ENCODE results near the gene COQ8A. TPM values are rescaled to one million over a fixed set of nuclear protein-coding genes. Genes with fewer than 3 reads are reported as not detected.

The COQ8A gene
- polyA plus RNA-seq (2011; rRNA removed) (5.0 and 5.3 TPM in 2 replicates), polyA minus RNA-seq (2011; rRNA and poly(A)+ RNA removed) (5.0 and 5.1 TPM in 2 replicates)

DNA sequence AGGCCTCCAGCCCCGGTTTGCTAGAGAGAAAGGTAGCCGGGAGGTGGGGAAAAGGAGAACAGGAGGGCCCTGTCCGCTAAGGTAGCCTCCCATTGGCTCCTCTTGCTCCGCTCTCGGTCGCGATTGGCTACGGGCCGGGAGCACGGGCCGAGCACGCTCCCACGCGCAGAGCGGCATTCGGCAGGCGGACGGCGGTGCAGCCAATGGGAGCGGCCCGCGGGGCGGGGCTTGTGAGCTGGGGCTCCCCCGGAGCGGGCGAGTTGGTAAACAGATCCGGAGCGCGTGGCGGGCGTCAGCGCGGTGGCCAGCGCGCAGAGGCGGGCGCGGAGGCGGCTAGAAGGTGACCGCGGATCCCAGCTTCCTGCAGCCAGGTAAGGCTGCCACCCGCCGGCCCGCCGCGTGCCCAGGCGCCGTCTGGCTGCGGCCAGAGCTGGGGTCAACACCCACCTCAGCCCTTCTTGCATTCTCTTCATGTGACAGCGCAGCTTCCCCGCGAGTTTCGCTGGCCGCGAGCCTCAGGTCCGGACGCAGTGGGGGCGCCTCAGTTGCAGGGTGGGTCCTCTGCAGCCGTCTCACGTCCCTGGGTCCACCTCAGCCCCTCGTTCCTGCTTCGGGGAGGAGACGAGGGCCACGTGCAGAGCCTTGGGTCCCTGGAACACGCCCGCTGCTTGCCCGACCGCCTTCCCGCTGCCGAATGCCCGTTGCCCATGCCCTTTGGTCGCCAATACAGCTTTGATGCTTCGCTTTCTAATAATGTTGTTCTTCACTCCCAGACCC is at the start of gene COQ8A:
COQ8A (plus strand) TSS at position 266 of the 777 bp plus-strand sequence. CDS start 21,092 bp downstream, outside the sequence.
- Histone ChIP-seq H3K9me3 (ENCODE audit: control insufficient read depth, insufficient read depth, low read length) (no peaks in the 10 kb centered on the region; the same call in 1 of the 2 replicates), H3K27me3 (ENCODE audit: control insufficient read depth, insufficient read depth, low read length) (peaks cover 4% of the 10 kb centered on the region), H3K4me3 (ENCODE audit: low read depth, low read length) (peak within 1 kb of the TSS; percentile 74), H3K27ac (ENCODE audit: low read depth, low read length) (peak within 1 kb of the TSS; percentile 99)
- CTCF ChIA-PET, result interaction anchor here (0.6 to 1.1 kb wide), 3 partner anchors 314 to 1064 kb away, joined by 3 to 7 read pairs (median 5); no protein-coding TSS in a partner anchor
- TF ChIP-seq, protein P1, sequence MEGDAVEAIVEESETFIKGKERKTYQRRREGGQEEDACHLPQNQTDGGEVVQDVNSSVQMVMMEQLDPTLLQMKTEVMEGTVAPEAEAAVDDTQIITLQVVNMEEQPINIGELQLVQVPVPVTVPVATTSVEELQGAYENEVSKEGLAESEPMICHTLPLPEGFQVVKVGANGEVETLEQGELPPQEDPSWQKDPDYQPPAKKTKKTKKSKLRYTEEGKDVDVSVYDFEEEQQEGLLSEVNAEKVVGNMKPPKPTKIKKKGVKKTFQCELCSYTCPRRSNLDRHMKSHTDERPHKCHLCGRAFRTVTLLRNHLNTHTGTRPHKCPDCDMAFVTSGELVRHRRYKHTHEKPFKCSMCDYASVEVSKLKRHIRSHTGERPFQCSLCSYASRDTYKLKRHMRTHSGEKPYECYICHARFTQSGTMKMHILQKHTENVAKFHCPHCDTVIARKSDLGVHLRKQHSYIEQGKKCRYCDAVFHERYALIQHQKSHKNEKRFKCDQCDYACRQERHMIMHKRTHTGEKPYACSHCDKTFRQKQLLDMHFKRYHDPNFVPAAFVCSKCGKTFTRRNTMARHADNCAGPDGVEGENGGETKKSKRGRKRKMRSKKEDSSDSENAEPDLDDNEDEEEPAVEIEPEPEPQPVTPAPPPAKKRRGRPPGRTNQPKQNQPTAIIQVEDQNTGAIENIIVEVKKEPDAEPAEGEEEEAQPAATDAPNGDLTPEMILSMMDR (IDR thresholded peaks at IDR 0.05; ENCODE audit: low read depth, low read length), result no peak
- peak; percentile 99 for DNase-seq (ENCODE audit: low read depth, low spot score)
- POLR2A ChIA-PET, result interaction anchor here (1.0 to 2.2 kb wide), 3 partner anchors 10 to 57 kb away, joined by 4 to 10 read pairs (median 6); no protein-coding TSS in a partner anchor

DNA sequence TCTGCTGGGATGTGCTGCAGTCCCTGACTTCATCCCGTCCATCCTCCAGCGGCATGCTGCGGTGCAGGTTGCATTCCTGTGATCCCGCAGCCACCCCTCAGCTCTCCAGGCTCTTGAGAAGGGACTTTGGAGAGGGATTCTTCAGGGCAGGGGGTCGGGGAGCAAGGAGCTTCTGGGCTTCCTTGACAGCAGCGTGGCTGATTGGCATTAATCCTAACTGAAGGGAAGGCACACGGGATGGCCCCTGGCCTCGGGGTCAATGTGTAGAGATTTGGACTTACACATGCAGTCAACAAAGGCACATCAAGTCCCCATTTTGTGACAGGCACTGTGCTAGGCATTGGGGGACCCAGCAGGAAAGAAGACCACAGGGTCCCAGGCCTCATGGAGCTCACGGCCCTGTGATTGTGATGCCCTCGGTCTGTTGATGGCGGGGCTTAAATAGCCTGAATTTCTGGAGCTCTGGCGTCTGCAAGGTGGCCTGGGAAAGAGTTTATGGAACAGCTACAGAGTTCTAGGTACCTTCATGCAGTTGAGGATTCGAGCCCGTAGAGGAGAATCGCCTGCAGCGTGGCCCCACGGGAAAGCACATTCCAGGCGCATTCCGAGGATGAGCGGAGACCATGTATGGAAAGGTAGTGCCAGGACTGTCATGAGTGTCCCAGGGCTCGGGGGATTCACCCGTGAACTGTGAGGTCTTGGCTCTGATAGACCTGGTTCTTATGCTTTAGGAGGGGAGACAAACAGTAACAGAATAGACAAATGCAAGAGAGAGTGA is 49.6 kb upstream of the COQ8A start:
- ChIA-PET POLR2A (no interaction called here), CTCF (no interaction called here)
- Histone ChIP-seq H3K9me3 (ENCODE audit: control insufficient read depth, insufficient read depth, low read length) (peaks cover under 1% of the 10 kb centered on the region; the same call in 1 of the 2 replicates), H3K27ac (ENCODE audit: low read depth, low read length) (no peak overlapping the region), H3K27me3 (ENCODE audit: control insufficient read depth, insufficient read depth, low read length) (no peaks in the 10 kb centered on the region), H3K4me3 (ENCODE audit: low read depth, low read length) (no peak overlapping the region)
- DNase-seq (ENCODE audit: low read depth, low spot score), result no peak
- TF ChIP-seq, protein P1 (IDR thresholded peaks at IDR 0.05; ENCODE audit: low read depth, low read length), result no peak

DNA sequence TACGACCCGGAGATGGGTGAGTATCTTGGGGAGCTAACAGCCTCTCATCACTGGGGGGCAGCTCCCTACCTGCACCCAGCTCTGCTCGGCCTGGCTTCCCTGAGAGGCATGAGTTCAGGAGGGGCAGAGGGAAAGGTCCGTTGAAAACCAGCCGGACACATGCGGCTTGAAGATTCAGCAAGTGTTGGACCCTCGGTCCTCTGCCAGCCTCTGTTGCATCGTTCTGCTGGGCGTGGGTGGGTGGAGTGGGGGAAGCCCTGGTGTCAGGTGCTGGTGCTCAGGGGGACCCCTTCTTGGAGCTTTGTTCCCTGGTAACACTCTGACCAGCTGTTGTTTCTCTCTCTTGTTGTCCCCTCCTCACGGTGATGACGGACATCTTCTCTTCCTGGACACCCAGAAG is 48.7 kb upstream of the COQ8A start:
- Histone ChIP-seq H3K27ac (ENCODE audit: low read depth, low read length) (no peak overlapping the region), H3K4me3 (ENCODE audit: low read depth, low read length) (no peak overlapping the region), H3K27me3 (ENCODE audit: control insufficient read depth, insufficient read depth, low read length) (no peaks in the 10 kb centered on the region), H3K9me3 (ENCODE audit: control insufficient read depth, insufficient read depth, low read length) (no peaks in the 10 kb centered on the region)
- DNase-seq (ENCODE audit: low read depth, low spot score), result no peak
- ChIA-PET CTCF (no interaction called here), POLR2A (no interaction called here)
- TF ChIP-seq, protein P1 (IDR thresholded peaks at IDR 0.05; ENCODE audit: low read depth, low read length), result no peak

DNA sequence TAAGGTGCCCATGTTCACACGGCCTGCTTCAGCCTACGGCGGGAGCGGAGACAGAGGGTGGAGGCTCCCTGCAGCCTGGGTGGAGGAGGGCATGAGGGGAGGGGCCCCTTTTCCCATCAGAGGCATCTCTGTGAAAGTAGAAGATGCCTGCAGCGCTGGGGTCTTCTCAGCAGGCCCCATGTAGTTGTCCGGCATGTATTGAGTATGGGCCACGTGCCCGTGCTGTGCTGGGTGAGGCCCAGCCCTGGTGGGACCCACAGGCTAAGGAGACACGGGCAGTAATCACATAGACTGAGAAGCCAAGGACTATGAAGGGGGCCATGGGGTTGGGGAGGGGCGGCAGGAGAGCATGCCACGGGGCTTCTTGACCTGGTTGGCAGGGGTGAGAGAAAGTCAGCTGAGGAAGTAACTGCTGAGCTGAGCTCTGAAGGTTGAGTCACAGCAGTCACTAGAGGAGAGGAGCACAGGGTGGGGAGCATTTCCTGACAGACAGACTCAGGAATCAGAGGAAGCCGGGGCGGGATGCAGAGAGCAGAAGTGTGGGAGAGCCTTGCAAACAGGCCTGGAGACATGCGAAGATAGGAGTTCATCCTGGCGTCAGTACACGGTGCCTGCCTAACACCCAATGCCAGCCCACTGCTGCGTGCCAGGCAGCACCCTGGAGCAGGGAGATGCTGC is 48.1 kb upstream of the COQ8A start:
- Histone ChIP-seq H3K27me3 (ENCODE audit: control insufficient read depth, insufficient read depth, low read length) (no peaks in the 10 kb centered on the region), H3K9me3 (ENCODE audit: control insufficient read depth, insufficient read depth, low read length) (no peaks in the 10 kb centered on the region), H3K27ac (ENCODE audit: low read depth, low read length) (no peak overlapping the region), H3K4me3 (ENCODE audit: low read depth, low read length) (no peak overlapping the region)
- POLR2A ChIA-PET, result no interaction called here
- DNase-seq (ENCODE audit: low read depth, low spot score), result no peak
- TF ChIP-seq, protein P1 (IDR thresholded peaks at IDR 0.05; ENCODE audit: low read depth, low read length), result no peak
- CTCF ChIA-PET, result no interaction called here
